Measurements from ENCODE around the gene IFITM10.
A peak's percentile ranks its signal among the peaks of the same experiment; 100 is the strongest.

Gene IFITM10

DNA sequence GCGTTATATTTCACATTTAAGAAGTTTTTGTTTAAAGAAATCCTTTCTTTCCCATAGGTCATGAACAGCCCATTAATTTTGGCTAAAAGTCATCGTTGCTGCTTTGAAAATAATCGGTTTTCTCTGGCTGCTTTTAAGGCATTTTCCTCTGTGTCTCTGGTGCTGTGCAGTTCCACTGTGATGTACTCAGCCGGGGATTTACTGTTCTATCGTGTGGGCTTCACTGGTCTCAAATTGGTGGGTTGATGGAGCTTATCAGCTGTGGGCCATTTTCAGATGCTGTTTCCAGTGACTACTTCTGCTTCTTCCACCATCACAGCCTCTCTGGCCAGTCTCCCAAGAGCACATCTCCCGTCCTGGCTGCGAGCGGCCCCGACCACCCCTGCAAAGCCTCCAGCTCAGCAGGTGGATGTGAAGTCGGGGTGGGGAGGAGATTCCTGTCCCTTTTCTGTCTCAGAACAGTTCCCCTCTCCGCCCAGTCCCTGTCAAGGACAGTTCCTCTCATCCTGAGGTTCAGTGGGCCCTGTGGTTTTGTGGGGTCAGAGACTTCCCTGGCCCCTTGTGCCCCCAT is 20.3 kb downstream of the IFITM10 start:
- peaks cover 26% of the 10 kb centered on the region for H3K4me1 Mint-ChIP-seq
- H3K36me3 Mint-ChIP-seq, result no peaks in the 10 kb centered on the region
- H3K4me3 Mint-ChIP-seq, result no peak overlapping the region
- no peaks in the 10 kb centered on the region for H3K9me3 Mint-ChIP-seq
- H3K27me3 Mint-ChIP-seq, result peaks cover 15% of the 10 kb centered on the region
- no peak overlapping the region for H3K27ac Mint-ChIP-seq

DNA sequence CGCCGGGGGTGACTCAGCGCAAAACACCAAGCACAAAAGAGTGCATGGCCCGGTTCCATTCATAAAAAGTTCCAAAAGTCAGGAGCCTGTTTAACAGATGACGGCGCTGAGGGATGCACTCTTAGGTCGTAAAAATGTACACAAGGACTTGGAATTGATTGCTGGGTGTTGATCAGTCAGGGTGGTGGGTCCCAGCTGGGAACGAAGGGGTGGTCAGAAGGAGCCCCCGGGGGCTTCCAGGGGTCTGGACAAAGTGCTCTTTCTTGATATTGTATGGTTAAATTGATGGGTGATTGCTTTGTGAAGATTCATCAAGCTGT is 20.7 kb downstream of the IFITM10 start:
- H3K27me3 Mint-ChIP-seq, result peaks cover 15% of the 10 kb centered on the region
- no peaks in the 10 kb centered on the region for H3K36me3 Mint-ChIP-seq
- H3K4me1 Mint-ChIP-seq, result peaks cover 26% of the 10 kb centered on the region
- H3K27ac Mint-ChIP-seq, result no peak overlapping the region
- H3K9me3 Mint-ChIP-seq, result no peaks in the 10 kb centered on the region
- no peak overlapping the region for H3K4me3 Mint-ChIP-seq

DNA sequence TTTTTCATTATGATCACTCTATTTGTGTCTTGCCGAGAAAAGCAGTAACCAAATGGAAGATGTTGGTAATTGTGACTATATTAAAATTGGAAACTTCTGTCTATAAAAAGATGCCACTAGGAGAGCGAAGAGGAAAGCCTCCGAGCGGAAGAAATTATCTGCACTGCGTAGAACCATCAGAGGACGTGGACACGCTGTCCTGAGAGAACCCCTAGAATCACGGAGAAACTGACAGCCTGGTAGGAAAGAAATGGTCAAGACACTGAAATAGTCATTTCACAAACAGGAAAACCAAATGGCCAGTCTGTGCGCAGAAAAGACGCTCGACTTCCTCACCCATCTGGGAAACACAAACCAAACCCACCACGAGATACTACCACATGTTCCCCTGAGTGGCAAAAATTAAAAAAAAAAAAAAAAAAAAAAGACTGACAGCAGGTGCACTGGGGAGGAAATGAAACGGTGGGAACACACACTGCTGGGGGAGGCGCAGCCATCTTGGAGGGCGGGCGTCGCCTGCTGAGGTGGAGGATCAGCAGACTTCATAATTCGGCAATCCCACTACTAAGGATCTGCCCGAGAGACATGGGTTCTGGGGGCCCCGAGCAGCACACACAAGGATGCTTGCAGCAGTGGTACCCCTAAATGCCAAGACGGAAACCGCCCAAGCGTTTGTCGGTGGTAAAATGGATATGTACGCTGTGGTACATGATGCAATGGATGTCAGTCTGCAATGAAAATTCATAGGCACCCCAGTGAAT is 21.3 kb downstream of the IFITM10 start:
- Mint-ChIP-seq H3K9me3 (no peaks in the 10 kb centered on the region), H3K36me3 (no peaks in the 10 kb centered on the region), H3K4me1 (peaks cover 23% of the 10 kb centered on the region), H3K27ac (no peak overlapping the region), H3K4me3 (peak overlapping the region; percentile 43), H3K27me3 (peaks cover 15% of the 10 kb centered on the region)

DNA sequence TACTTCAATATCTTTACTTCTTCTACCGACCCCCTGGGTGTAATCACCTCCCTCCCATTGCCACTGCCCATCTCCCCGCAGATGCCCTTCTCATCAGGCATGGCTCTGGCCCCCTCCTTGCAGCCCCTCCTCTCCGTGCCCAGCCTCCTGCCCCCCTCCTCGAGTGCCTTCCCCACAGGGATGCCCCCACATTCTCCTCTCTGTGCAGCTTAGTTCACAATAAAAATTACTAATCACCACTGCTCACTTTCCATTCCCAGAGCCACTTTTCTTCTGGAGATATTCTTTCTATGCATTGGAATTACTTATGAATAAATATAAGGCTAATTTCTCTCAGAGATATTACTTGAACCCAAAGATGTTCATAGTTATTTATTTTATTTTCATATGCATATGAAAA is 22.1 kb downstream of the IFITM10 start:
- Mint-ChIP-seq H3K27me3 (peaks cover 15% of the 10 kb centered on the region), H3K9me3 (no peaks in the 10 kb centered on the region), H3K36me3 (no peaks in the 10 kb centered on the region), H3K4me1 (peaks cover 15% of the 10 kb centered on the region), H3K4me3 (no peak overlapping the region), H3K27ac (no peak overlapping the region)

DNA sequence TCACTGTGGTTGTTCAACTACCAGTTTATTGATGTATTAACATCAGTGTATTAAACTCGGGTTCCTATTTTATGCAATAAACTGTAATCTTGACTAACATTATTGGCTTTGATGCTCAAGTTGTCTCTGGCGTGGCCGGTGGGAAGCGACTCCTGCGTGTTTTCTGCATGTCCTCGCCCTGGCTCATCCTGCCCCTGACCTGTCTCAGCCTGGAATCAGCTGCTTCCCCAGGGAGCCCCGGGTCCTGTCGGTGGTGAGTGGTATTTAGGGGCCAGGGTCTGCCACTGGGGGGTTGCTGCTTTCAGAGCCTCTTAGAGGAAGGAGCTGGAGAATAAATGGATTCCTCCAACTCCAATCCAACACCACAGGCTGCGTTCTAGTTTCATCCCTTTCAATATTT is 22.5 kb downstream of the IFITM10 start:
- Mint-ChIP-seq H3K4me3 (no peak overlapping the region), H3K36me3 (no peaks in the 10 kb centered on the region), H3K4me1 (peaks cover 15% of the 10 kb centered on the region), H3K27ac (no peak overlapping the region), H3K9me3 (no peaks in the 10 kb centered on the region), H3K27me3 (peaks cover 15% of the 10 kb centered on the region)

DNA sequence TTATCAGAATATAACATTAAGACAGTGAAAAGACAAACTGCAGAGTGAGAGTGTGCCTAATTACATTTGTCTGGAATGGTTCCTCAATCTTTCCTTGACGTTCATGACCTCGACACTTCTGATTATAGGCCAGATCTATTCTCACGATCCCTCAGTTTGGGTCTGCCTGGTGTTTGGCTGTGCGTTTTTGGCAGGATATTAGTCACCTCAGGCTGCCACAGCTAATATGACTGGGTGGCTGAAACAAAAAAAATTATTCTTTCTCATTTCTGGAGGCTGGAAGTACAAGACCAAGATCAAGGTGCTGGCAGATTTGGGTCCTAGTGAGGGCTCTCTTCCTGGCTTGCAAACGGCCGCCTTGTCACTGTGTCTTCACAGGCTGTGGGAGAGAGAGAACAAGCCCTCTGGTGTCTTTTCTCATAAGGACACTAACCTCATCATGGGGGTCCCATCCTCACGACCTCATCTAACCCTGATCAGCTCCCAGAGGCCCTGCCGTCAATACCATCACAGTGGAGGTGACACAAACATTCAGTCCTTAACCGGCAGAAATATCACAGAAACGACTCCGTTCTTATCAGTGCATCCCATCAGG is 23.2 kb downstream of the IFITM10 start:
- no peaks in the 10 kb centered on the region for H3K36me3 Mint-ChIP-seq
- H3K4me3 Mint-ChIP-seq, result no peak overlapping the region
- H3K27ac Mint-ChIP-seq, result no peak overlapping the region
- peaks cover 14% of the 10 kb centered on the region for H3K27me3 Mint-ChIP-seq
- H3K9me3 Mint-ChIP-seq, result no peaks in the 10 kb centered on the region
- peaks cover 15% of the 10 kb centered on the region for H3K4me1 Mint-ChIP-seq

DNA sequence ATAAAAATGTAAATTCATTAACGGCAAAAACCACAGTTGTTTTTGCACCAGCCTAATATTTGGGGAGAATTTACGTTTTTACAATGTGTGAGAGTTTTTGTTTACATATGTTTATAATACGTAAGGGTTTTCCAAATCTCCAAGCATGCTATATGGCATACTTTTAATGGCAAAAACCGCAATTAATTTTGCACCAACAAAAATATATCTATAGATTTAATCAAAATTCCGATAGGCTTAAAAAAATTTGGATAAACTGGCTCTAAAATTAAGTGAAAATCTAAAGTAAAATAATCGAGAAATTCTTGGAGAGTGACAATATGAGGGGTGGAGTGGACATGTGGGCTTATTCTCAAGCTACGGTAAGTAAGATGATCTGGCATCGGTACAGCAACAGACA is 30.6 kb downstream of the IFITM10 start:
- Mint-ChIP-seq H3K4me3 (no peak overlapping the region), H3K4me1 (no peaks in the 10 kb centered on the region), H3K36me3 (peaks cover 1% of the 10 kb centered on the region), H3K27me3 (no peaks in the 10 kb centered on the region), H3K27ac (no peak overlapping the region), H3K9me3 (no peaks in the 10 kb centered on the region)

DNA sequence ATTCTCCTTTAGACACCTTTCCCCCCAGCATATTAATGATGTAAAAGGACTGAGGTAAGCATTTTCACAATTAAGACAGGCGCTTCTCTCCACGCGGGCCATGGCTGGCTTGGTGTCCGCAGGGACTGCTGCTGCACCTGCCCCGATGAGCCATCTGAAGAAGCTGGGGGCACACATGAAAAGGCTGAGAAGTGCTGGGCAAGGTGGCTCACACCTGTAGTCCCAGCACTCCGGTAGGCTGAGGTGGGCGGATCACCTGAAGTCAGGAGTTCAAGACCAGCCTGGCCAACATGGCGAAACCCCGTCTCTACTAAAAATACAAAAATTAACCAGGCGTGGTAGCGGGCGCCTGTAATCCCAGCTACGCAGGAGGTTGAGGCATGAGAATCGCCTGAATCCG is 32.1 kb downstream of the IFITM10 start:
- H3K9me3 Mint-ChIP-seq, result no peaks in the 10 kb centered on the region
- H3K36me3 Mint-ChIP-seq, result peaks cover 1% of the 10 kb centered on the region
- no peaks in the 10 kb centered on the region for H3K27me3 Mint-ChIP-seq
- no peak overlapping the region for H3K4me3 Mint-ChIP-seq
- no peaks in the 10 kb centered on the region for H3K4me1 Mint-ChIP-seq
- H3K27ac Mint-ChIP-seq, result no peak overlapping the region

DNA sequence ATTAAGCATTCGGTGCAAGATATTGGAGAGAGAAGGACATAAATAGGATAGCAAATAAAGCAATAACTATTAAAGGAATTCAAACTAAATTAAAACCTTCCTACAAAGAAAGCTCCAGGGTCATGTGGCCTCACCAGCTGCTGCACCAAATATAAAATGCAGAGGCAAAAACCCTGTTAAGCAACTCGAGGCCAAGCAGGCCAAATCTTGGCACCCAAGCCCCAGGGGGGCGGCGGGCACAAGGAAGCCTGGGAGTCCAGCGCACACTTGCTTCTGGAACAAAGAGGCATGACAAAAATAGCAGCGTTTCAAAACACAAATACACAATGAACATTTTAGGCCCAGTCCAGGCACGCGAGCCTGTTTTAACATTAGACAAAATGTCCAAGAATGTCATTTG is 32.6 kb downstream of the IFITM10 start:
- peaks cover 1% of the 10 kb centered on the region for H3K36me3 Mint-ChIP-seq
- H3K27ac Mint-ChIP-seq, result no peak overlapping the region
- H3K27me3 Mint-ChIP-seq, result no peaks in the 10 kb centered on the region
- H3K9me3 Mint-ChIP-seq, result no peaks in the 10 kb centered on the region
- no peak overlapping the region for H3K4me3 Mint-ChIP-seq
- H3K4me1 Mint-ChIP-seq, result no peaks in the 10 kb centered on the region

DNA sequence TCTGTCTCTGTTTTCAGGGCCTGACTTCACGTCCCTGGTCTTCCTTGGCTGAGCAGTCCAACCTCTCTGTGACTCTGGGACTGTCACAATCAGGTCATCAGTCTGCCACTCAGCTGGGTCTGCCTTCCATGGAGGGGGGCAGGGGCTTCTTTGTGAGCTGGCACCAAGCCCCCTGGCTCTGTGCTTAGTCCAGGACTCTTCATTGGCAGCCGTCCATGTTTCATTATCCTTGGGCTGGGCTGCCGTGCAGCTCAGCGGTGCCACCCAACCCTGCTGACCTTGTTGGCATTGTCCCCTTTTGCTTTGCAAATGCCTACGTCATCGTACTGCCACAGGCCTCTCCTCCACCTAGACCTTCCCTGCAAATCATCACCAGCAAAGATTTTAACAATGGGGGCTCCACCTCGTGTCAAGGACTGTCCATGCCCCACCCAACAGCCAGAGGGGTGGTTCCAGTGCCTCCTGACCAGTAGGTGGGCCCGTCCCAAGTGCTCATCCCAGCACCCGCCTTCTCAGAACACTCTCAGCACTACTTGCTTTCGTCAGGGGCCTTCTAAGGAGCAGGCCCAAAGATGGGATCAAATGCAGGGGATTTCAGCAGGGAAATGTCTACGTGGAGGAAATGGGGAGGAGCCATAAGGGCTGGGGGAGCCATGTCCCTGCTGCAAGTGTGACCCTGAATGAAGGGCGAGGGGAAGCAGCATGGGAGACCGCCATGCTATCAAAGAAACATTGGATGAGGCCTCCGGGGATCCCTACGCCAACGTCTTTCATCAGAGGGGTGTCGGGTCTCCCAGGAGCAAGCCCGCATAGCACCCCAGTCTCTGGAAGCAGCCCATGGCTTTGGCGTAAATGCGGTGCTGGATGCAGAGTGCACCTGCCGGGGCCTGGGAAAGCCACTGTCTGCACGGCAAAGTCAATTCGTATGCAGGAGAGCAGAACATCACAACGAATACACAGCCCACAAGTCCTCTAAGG is 35.2 kb downstream of the IFITM10 start:
- Mint-ChIP-seq H3K27me3 (no peaks in the 10 kb centered on the region), H3K4me3 (no peak overlapping the region), H3K27ac (peak overlapping the region; percentile 47), H3K4me1 (no peaks in the 10 kb centered on the region), H3K9me3 (no peaks in the 10 kb centered on the region), H3K36me3 (peaks cover 1% of the 10 kb centered on the region)

DNA sequence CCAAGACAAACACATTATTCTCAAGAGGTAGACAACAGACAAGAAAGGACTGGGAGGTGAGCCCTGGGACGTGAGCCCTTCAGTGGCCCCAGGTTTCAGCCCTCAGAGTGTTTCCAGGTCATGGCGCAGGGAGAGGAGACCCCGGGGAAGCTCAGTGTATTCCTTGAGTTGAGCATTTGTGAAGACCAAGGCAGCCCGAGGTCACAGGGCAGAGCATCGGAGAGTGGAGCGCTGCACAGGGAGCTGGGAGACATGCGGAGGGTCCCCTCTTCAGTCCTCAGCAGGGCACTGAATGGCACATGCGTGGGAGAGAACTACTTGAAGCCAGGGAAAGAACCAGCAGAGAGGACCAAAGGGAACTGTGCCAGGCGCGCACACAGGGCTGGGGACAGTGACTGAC is 41.7 kb downstream of the IFITM10 start:
- Mint-ChIP-seq H3K4me3 (no peak overlapping the region), H3K27ac (no peak overlapping the region), H3K27me3 (no peaks in the 10 kb centered on the region), H3K4me1 (peaks cover 3% of the 10 kb centered on the region), H3K36me3 (no peaks in the 10 kb centered on the region), H3K9me3 (no peaks in the 10 kb centered on the region)

DNA sequence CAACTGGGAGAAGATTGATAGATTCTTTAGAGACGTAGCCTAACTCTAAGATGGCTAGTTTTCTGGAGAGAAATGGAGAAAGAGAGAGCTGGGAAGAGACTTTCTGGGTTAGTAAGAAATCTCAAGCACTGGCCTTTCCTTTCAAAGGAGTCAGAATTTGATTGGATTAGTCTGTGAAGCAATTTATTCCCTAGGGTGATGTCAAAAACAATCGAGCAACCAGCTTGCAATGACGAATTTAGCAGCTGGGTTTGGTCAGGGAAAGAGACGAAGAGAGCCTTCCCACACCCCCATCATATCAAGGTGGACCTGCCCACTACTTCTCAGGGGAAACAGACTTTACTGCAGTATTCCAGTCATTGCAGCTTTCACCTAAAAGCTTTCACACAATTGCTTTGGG is 42.6 kb downstream of the IFITM10 start:
- Mint-ChIP-seq H3K9me3 (no peaks in the 10 kb centered on the region), H3K4me1 (peaks cover 3% of the 10 kb centered on the region), H3K27ac (no peak overlapping the region), H3K27me3 (no peaks in the 10 kb centered on the region), H3K36me3 (no peaks in the 10 kb centered on the region), H3K4me3 (no peak overlapping the region)

DNA sequence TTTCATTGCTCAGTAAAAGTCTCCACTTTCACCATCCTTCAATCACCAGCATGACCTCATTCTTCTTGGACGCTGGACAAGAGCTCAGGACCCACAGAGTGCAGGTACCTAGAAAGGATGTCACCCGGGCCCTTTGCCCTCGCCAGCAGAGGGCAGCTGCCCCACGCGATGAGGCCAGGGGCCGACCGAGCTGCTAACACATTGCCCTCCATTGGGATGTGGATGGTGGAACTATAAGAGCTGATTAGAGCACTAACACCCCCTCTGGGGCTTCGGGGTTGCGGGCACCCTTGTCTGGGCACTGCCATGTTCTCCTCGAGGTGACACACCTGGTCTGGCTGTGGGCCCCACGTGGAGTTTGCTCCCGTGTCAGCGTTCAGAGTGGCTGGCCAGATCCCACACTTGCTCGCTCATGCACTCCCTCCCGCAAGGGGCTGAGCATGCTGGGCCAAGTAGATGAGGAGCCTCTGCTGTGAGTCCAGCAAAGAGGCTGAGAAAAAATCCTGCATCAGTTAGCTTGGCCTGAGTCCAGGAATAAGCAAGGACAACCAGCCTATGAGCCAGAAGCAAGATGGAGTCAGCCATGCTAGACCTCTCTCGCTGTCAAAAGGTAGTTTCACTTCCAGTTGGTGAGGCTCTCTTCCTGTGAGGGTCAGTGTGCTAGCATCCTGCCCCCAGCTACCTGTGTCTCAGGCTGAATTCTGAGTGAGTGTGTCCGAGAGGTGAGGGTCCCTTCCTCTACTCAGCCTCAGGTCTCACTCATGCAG is 43.6 kb downstream of the IFITM10 start:
- no peaks in the 10 kb centered on the region for H3K9me3 Mint-ChIP-seq
- H3K4me3 Mint-ChIP-seq, result no peak overlapping the region
- H3K27me3 Mint-ChIP-seq, result no peaks in the 10 kb centered on the region
- no peak overlapping the region for H3K27ac Mint-ChIP-seq
- H3K4me1 Mint-ChIP-seq, result peaks cover 3% of the 10 kb centered on the region
- H3K36me3 Mint-ChIP-seq, result peaks cover 4% of the 10 kb centered on the region

DNA sequence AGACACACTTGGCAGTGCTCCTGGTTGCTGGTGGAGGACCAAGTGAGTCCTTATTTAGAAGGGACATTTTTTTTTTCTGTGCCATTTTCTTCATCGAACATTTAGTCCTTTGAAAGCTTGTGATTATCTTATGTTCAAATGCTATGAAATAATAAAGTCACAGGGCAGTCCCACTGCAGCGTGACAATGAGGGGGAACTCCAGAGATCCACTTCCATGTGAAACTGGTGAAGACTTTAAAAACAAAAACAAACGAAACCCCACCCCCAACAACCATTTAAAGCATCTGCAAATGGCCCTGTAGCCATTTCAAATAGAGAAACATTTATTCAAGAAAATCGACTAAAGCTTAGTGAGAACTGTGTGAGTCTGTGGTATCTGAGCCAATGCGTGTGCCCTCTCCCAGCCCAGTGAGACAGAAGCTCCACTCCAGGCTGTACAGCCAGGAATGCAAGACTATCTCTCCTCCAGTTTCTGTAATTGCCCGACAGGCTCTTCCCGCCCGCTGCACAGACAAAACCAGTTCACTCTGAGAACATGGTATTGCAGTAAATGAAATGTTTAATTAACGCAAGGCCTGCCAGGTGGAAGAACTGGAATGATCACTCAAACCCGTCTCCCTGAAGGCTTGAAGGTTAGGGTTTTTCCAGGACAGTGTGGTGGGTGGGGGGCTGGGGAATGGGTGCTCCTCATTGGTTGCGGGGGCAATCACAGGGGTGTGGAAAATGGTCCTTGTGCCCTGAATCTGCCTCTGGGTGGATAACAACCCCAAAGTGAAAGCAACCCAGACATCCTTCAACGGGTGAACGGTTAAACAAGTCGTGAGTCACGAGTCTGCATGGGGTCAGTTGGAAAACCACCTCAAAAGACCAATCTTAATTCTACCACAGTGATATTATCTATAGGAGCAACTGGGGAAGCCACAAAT is 45.0 kb downstream of the IFITM10 start:
- Mint-ChIP-seq H3K27me3 (no peaks in the 10 kb centered on the region), H3K4me3 (no peak overlapping the region), H3K9me3 (no peaks in the 10 kb centered on the region), H3K27ac (peak overlapping the region; percentile 23), H3K4me1 (peaks cover 16% of the 10 kb centered on the region), H3K36me3 (peaks cover 7% of the 10 kb centered on the region)

Data from activated naive CD4-positive, alpha-beta T cell treated with anti-CD3 and anti-CD28 coated beads, Interleukin-2, amount 50 U/mL, for 24 hours (primary cell).